ENCODE results near the gene NR2F6. TPM values are rescaled to one million over a fixed set of nuclear protein-coding genes. Genes with fewer than 3 reads are reported as not detected.

The NR2F6 gene
- total RNA-seq (32.4 TPM), polyA plus RNA-seq (ENCODE audit: insufficient read depth in 1 of 8, insufficient read length in 8 of 8, low replicate concordance in 1 of 8) (10 to 100 TPM; 26.5 to 37.9 (median 30.8) TPM)
- long read RNA-seq, donor 1, transcript NR2F6-201 (4 exons, 2,404 nt): major isoform, 10 of 15 reads
- long read RNA-seq, donor 1, partial matches to known transcripts: 5 of 15 reads
- long read RNA-seq, donor 1, other reads (novel, unspliced or antisense): 0 of 15 reads
- long read RNA-seq, donor 2, partial matches to known transcripts: 0 of 1 reads
- long read RNA-seq, donor 2, other reads (novel, unspliced or antisense): 0 of 1 reads
- long read RNA-seq, donor 3, transcript NR2F6-201 (4 exons, 2,404 nt): major isoform, 39 of 44 reads
- long read RNA-seq, donor 3, partial matches to known transcripts: 5 of 44 reads
- long read RNA-seq, donor 3, other reads (novel, unspliced or antisense): 0 of 44 reads
- long read RNA-seq, donor 4, transcript NR2F6-201 (4 exons, 2,404 nt): major isoform, 15 of 28 reads
- long read RNA-seq, donor 4, partial matches to known transcripts: 13 of 28 reads
- long read RNA-seq, donor 4, other reads (novel, unspliced or antisense): 0 of 28 reads
- long read RNA-seq, donor 5, transcript NR2F6-201 (4 exons, 2,404 nt): major isoform, 34 of 52 reads
- long read RNA-seq, donor 5, partial matches to known transcripts: 18 of 52 reads
- long read RNA-seq, donor 5, other reads (novel, unspliced or antisense): 0 of 52 reads
- long read RNA-seq, donor 6, transcript NR2F6-201 (4 exons, 2,404 nt): major isoform, 35 of 70 reads
- long read RNA-seq, donor 6, partial matches to known transcripts: 35 of 70 reads
- long read RNA-seq, donor 6, other reads (novel, unspliced or antisense): 0 of 70 reads
- long read RNA-seq, donor 7, transcript NR2F6-201 (4 exons, 2,404 nt): major isoform, 24 of 44 reads
- long read RNA-seq, donor 7, partial matches to known transcripts: 20 of 44 reads
- long read RNA-seq, donor 7, other reads (novel, unspliced or antisense): 0 of 44 reads
- long read RNA-seq, donor 8, partial matches to known transcripts: 20 of 22 reads
- long read RNA-seq, donor 8, other reads (novel, unspliced or antisense): 0 of 22 reads
- long read RNA-seq, donor 9, transcript NR2F6-201 (4 exons, 2,404 nt): major isoform, 16 of 21 reads
- long read RNA-seq, donor 9, partial matches to known transcripts: 5 of 21 reads
- long read RNA-seq, donor 9, other reads (novel, unspliced or antisense): 0 of 21 reads
- long read RNA-seq, donor 10, transcript NR2F6-201 (4 exons, 2,404 nt): major isoform, 13 of 18 reads
- long read RNA-seq, donor 10, partial matches to known transcripts: 5 of 18 reads
- long read RNA-seq, donor 10, other reads (novel, unspliced or antisense): 0 of 18 reads
- long read RNA-seq, donor 11, transcript NR2F6-201 (4 exons, 2,404 nt): major isoform, 14 of 27 reads
- long read RNA-seq, donor 11, partial matches to known transcripts: 13 of 27 reads
- long read RNA-seq, donor 11, other reads (novel, unspliced or antisense): 0 of 27 reads

GRCh38 chr19:17245535-17245984 lies at the start of gene NR2F6:
Gene NR2F6 (minus strand): TSS chr19:17245919. CDS start chr19:17245220, 699 bp downstream.
- H3K4me1 ChIP-seq (ENCODE audit: control insufficient read depth, insufficient read depth, low read length): peaks cover 47% of the 10 kb centered on the region
- H3K9me3 ChIP-seq (replicated peaks; ENCODE audit: control insufficient read depth, low read depth, low read length): no peaks in the 10 kb centered on the region
- peaks cover 4% of the 10 kb centered on the region for H3K36me3 ChIP-seq (ENCODE audit: control insufficient read depth, insufficient read depth, low read length)
- under 1% methylated on average over 71 of the region's 72 CpGs for WGBS (ENCODE audit: insufficient coverage)
- H3K4me3 ChIP-seq (ENCODE audit: low read length): peak within 1 kb of the TSS; percentile 87
- peak within 1 kb of the TSS; percentile 93 for H3K27ac ChIP-seq (ENCODE audit: low read length)
- no peaks in the 10 kb centered on the region for H3K27me3 ChIP-seq (ENCODE audit: control insufficient read depth, insufficient read depth, low read length)
- DNase-seq: no peak

GRCh38 chr19:17294051-17294891 lies 48.6 kb upstream of the NR2F6 start:
- Histone ChIP-seq H3K9me3 (replicated peaks; ENCODE audit: control insufficient read depth, low read depth, low read length) (peaks cover 2% of the 10 kb centered on the region), H3K4me1 (ENCODE audit: control insufficient read depth, insufficient read depth, low read length) (peaks cover 14% of the 10 kb centered on the region), H3K27me3 (ENCODE audit: control insufficient read depth, insufficient read depth, low read length) (no peaks in the 10 kb centered on the region), H3K27ac (ENCODE audit: low read length) (no peak overlapping the region), H3K36me3 (ENCODE audit: control insufficient read depth, insufficient read depth, low read length) (peaks cover 15% of the 10 kb centered on the region), H3K4me3 (ENCODE audit: low read length) (no peak overlapping the region)
- DNase-seq: no peak
- WGBS (ENCODE audit: insufficient coverage): 78% methylated on average over 48 of the region's 48 CpGs

GRCh38 chr19:17293605-17294004 lies 47.9 kb upstream of the NR2F6 start:
- peaks cover 2% of the 10 kb centered on the region for H3K9me3 ChIP-seq (replicated peaks; ENCODE audit: control insufficient read depth, low read depth, low read length)
- 85% methylated on average over 13 of the region's 14 CpGs for WGBS (ENCODE audit: insufficient coverage)
- H3K4me1 ChIP-seq (ENCODE audit: control insufficient read depth, insufficient read depth, low read length): peaks cover 14% of the 10 kb centered on the region
- H3K27ac ChIP-seq (ENCODE audit: low read length): no peak overlapping the region
- H3K4me3 ChIP-seq (ENCODE audit: low read length): no peak overlapping the region
- H3K27me3 ChIP-seq (ENCODE audit: control insufficient read depth, insufficient read depth, low read length): no peaks in the 10 kb centered on the region
- peaks cover 15% of the 10 kb centered on the region for H3K36me3 ChIP-seq (ENCODE audit: control insufficient read depth, insufficient read depth, low read length)
- no peak for DNase-seq

GRCh38 chr19:17292301-17293074 lies 46.8 kb upstream of the NR2F6 start:
- peaks cover 14% of the 10 kb centered on the region for H3K4me1 ChIP-seq (ENCODE audit: control insufficient read depth, insufficient read depth, low read length)
- peak overlapping the region; percentile 49 for H3K4me3 ChIP-seq (ENCODE audit: low read length)
- WGBS (ENCODE audit: insufficient coverage): 6% methylated on average over 31 of the region's 46 CpGs
- DNase-seq: peak; percentile 92
- no peaks in the 10 kb centered on the region for H3K27me3 ChIP-seq (ENCODE audit: control insufficient read depth, insufficient read depth, low read length)
- peaks cover 11% of the 10 kb centered on the region for H3K36me3 ChIP-seq (ENCODE audit: control insufficient read depth, insufficient read depth, low read length)
- H3K27ac ChIP-seq (ENCODE audit: low read length): peak overlapping the region; percentile 55
- H3K9me3 ChIP-seq (replicated peaks; ENCODE audit: control insufficient read depth, low read depth, low read length): no peaks in the 10 kb centered on the region

- Histone ChIP-seq H3K4me3 (ENCODE audit: low read length) (no peak overlapping the region), H3K36me3 (ENCODE audit: control insufficient read depth, insufficient read depth, low read length) (peaks cover 7% of the 10 kb centered on the region), H3K27ac (ENCODE audit: low read length) (no peak overlapping the region), H3K27me3 (ENCODE audit: control insufficient read depth, insufficient read depth, low read length) (no peaks in the 10 kb centered on the region), H3K9me3 (replicated peaks; ENCODE audit: control insufficient read depth, low read depth, low read length) (no peaks in the 10 kb centered on the region), H3K4me1 (ENCODE audit: control insufficient read depth, insufficient read depth, low read length) (peaks cover 14% of the 10 kb centered on the region)
- 6% methylated on average over 5 of the region's 22 CpGs for WGBS (ENCODE audit: insufficient coverage)
- DNase-seq: peak; percentile 77
Measured at GRCh38 chr19:17289489-17289888, 43.8 kb upstream of the NR2F6 start.

- Histone ChIP-seq H3K27me3 (ENCODE audit: control insufficient read depth, insufficient read depth, low read length) (peaks cover 9% of the 10 kb centered on the region), H3K4me1 (ENCODE audit: control insufficient read depth, insufficient read depth, low read length) (peaks cover 14% of the 10 kb centered on the region), H3K4me3 (ENCODE audit: low read length) (no peak overlapping the region), H3K9me3 (replicated peaks; ENCODE audit: control insufficient read depth, low read depth, low read length) (no peaks in the 10 kb centered on the region), H3K27ac (ENCODE audit: low read length) (no peak overlapping the region), H3K36me3 (ENCODE audit: control insufficient read depth, insufficient read depth, low read length) (peaks cover 2% of the 10 kb centered on the region)
- WGBS (ENCODE audit: insufficient coverage): 83% methylated on average over 9 of the region's 9 CpGs
- no peak for DNase-seq
Measured at GRCh38 chr19:17286752-17287151, 41.0 kb upstream of the NR2F6 start.

- Histone ChIP-seq H3K27me3 (ENCODE audit: control insufficient read depth, insufficient read depth, low read length) (peaks cover 13% of the 10 kb centered on the region), H3K36me3 (ENCODE audit: control insufficient read depth, insufficient read depth, low read length) (no peaks in the 10 kb centered on the region), H3K4me1 (ENCODE audit: control insufficient read depth, insufficient read depth, low read length) (peaks cover 17% of the 10 kb centered on the region), H3K9me3 (replicated peaks; ENCODE audit: control insufficient read depth, low read depth, low read length) (no peaks in the 10 kb centered on the region), H3K27ac (ENCODE audit: low read length) (no peak overlapping the region), H3K4me3 (ENCODE audit: low read length) (no peak overlapping the region)
- DNase-seq: no peak
- WGBS (ENCODE audit: insufficient coverage): 91% methylated on average over 10 of the region's 11 CpGs
Measured at GRCh38 chr19:17286263-17286662, 40.5 kb upstream of the NR2F6 start.

GRCh38 chr19:17285415-17286135 lies 39.9 kb upstream of the NR2F6 start:
- Histone ChIP-seq H3K4me3 (ENCODE audit: low read length) (no peak overlapping the region), H3K4me1 (ENCODE audit: control insufficient read depth, insufficient read depth, low read length) (peaks cover 17% of the 10 kb centered on the region), H3K9me3 (replicated peaks; ENCODE audit: control insufficient read depth, low read depth, low read length) (no peaks in the 10 kb centered on the region), H3K36me3 (ENCODE audit: control insufficient read depth, insufficient read depth, low read length) (no peaks in the 10 kb centered on the region), H3K27me3 (ENCODE audit: control insufficient read depth, insufficient read depth, low read length) (peaks cover 15% of the 10 kb centered on the region), H3K27ac (ENCODE audit: low read length) (no peak overlapping the region)
- 96% methylated on average over 12 of the region's 18 CpGs for WGBS (ENCODE audit: insufficient coverage)
- no peak for DNase-seq

Measured in muscle of leg (tissue), 16 donors.